ENCODE results near the gene CCL17. TPM values are rescaled to one million over a fixed set of nuclear protein-coding genes. Genes with fewer than 3 reads are reported as not detected.

CCL17 gene
- total RNA-seq, 1 donor from 2014 or later = not detected

DNA sequence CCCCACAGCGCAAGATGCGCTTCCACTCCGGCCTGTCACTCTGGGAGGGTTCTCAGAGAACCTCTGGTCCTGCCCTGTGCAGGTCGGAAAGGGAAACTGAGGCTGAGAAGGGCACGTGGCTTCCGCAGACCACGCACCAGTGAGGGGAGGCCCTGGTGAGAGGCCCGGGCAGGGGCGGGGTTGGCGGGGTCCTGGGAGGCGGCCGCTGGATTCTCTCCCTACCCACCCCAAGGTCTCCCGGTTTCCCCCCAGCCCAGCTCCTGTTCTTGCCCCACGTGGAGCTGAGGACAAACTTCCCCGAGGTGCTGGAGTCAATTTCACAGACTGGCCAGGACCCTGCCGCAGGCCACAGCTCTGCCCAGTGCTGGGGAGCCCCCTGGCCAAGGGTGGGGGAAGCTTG lies 11.5 kb downstream of the CCL17 start:
- H3K4me1 Mint-ChIP-seq (ENCODE audit: unreplicated experiment) = peaks cover 22% of the 10 kb centered on the region
- no peak for DNase-seq (ENCODE audit: extremely low spot score, unreplicated experiment)
- no peak overlapping the region for H3K27ac Mint-ChIP-seq (ENCODE audit: unreplicated experiment)
- TF ChIP-seq, protein P1, sequence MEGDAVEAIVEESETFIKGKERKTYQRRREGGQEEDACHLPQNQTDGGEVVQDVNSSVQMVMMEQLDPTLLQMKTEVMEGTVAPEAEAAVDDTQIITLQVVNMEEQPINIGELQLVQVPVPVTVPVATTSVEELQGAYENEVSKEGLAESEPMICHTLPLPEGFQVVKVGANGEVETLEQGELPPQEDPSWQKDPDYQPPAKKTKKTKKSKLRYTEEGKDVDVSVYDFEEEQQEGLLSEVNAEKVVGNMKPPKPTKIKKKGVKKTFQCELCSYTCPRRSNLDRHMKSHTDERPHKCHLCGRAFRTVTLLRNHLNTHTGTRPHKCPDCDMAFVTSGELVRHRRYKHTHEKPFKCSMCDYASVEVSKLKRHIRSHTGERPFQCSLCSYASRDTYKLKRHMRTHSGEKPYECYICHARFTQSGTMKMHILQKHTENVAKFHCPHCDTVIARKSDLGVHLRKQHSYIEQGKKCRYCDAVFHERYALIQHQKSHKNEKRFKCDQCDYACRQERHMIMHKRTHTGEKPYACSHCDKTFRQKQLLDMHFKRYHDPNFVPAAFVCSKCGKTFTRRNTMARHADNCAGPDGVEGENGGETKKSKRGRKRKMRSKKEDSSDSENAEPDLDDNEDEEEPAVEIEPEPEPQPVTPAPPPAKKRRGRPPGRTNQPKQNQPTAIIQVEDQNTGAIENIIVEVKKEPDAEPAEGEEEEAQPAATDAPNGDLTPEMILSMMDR (IDR thresholded peaks at IDR 0.05) = no peak
- no peak overlapping the region for H3K4me3 Mint-ChIP-seq (ENCODE audit: unreplicated experiment)
- H3K27me3 Mint-ChIP-seq (ENCODE audit: unreplicated experiment) = peaks cover 5% of the 10 kb centered on the region
- no peaks in the 10 kb centered on the region for H3K9me3 Mint-ChIP-seq (ENCODE audit: unreplicated experiment)
- H3K36me3 Mint-ChIP-seq (ENCODE audit: unreplicated experiment) = no peaks in the 10 kb centered on the region

DNA sequence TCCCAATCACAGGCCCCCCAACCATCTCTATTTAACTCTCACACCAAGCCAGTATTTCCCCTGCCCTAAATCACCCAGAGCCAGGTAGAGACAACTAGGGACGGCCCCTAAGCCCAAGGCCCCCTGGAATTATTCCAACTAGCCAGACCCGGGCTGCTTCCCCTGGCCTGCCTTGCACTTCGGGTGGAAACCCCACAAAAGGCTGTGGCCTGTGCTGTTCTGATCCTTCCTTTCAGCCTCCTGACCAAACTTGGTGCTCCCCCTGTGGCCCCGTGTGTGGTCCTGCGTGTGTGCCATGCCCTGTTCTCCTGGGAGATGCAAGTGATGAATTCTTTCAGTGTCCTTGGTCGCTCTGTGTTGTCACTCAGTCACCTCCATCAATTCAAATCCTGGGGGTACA lies 14.9 kb downstream of the CCL17 start:
- Mint-ChIP-seq H3K4me1 (ENCODE audit: unreplicated experiment) (peaks cover 31% of the 10 kb centered on the region), H3K27me3 (ENCODE audit: unreplicated experiment) (peaks cover 2% of the 10 kb centered on the region), H3K27ac (ENCODE audit: unreplicated experiment) (peak overlapping the region; percentile 82)

DNA sequence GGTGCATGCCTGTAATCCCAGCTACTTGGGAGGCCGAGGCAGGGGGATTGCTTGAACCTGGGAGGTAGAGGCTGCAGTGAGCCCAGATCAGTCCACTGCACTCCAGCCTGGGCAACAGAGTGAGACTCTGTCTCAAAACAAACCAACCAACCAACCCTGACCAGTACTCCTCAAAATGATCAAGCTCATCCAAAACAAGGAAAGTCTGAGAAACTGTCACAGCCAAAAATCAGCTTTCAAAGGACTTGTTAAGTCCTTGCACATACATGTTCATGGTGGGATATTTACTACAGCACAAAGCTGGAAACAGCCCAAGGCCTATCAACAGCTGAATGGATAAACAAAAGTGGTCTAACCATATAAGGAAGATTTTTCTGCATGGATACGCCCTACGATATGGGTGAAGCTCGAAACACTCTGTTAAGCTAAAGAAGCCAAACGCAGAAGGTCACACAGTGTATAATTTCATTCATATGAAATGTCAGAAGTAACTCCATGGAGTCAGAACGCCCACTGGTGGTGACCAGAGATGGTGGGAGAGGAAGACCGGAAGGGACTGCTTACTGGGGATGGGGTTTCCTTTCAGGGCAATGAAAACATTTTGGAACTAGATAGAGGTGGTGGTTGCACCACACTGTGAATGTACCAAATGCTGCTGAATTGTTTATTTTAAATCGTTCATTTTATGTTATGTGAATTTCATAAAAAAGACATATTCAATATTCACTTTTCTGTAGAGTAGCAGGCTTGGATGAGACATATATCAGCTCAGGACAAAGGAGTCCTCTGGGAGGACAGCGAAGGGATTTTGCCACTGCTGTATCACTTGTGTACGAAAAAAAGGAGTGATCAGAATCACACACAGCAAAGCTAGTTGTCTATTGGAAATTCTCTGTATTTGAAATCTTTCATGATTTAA lies 17.7 kb downstream of the CCL17 start:
- H3K27ac Mint-ChIP-seq (ENCODE audit: unreplicated experiment) = peak overlapping the region; percentile 84
- H3K27me3 Mint-ChIP-seq (ENCODE audit: unreplicated experiment) = no peaks in the 10 kb centered on the region
- H3K4me3 Mint-ChIP-seq (ENCODE audit: unreplicated experiment) = no peak overlapping the region
- H3K4me1 Mint-ChIP-seq (ENCODE audit: unreplicated experiment) = peaks cover 25% of the 10 kb centered on the region
- DNase-seq (ENCODE audit: extremely low spot score, unreplicated experiment) = no peak
- H3K36me3 Mint-ChIP-seq (ENCODE audit: unreplicated experiment) = no peaks in the 10 kb centered on the region
- H3K9me3 Mint-ChIP-seq (ENCODE audit: unreplicated experiment) = no peaks in the 10 kb centered on the region
- TF ChIP-seq, protein P1 (IDR thresholded peaks at IDR 0.05) = peak; percentile 81

More for the DNA sequence above, 14.9 kb downstream of the CCL17 start:
- DNase-seq (ENCODE audit: extremely low spot score, unreplicated experiment) = no peak
- Mint-ChIP-seq H3K9me3 (ENCODE audit: unreplicated experiment) (no peaks in the 10 kb centered on the region), H3K36me3 (ENCODE audit: unreplicated experiment) (no peaks in the 10 kb centered on the region), H3K4me3 (ENCODE audit: unreplicated experiment) (no peak overlapping the region)
- TF ChIP-seq, protein P1 (IDR thresholded peaks at IDR 0.05) = no peak

DNA sequence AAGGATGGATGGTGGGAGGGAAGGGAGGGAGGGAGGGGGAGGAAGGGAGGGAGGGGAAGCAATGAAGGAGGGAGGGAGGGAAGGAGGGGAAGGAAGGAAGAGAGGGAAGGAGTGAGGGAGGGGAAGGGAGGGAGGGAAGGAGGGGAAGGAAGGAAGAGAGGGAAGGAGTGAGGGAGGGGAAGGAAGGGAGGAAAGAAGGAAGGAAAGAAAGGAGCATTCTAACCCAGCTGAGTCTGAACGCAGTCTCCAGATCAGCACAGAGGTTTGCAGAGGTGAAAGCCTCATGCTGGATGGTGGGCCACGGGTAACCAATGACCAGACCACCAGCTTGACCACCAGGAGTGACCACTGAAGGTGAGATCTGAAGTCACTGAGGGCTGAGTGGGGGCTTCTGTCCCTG lies 18.6 kb downstream of the CCL17 start:
- Mint-ChIP-seq H3K36me3 (ENCODE audit: unreplicated experiment) (peaks cover 6% of the 10 kb centered on the region), H3K4me3 (ENCODE audit: unreplicated experiment) (no peak overlapping the region), H3K27me3 (ENCODE audit: unreplicated experiment) (no peaks in the 10 kb centered on the region), H3K4me1 (ENCODE audit: unreplicated experiment) (peaks cover 21% of the 10 kb centered on the region), H3K9me3 (ENCODE audit: unreplicated experiment) (no peaks in the 10 kb centered on the region), H3K27ac (ENCODE audit: unreplicated experiment) (no peak overlapping the region)
- DNase-seq (ENCODE audit: extremely low spot score, unreplicated experiment) = no peak
- TF ChIP-seq, protein P1 (IDR thresholded peaks at IDR 0.05) = no peak

DNA sequence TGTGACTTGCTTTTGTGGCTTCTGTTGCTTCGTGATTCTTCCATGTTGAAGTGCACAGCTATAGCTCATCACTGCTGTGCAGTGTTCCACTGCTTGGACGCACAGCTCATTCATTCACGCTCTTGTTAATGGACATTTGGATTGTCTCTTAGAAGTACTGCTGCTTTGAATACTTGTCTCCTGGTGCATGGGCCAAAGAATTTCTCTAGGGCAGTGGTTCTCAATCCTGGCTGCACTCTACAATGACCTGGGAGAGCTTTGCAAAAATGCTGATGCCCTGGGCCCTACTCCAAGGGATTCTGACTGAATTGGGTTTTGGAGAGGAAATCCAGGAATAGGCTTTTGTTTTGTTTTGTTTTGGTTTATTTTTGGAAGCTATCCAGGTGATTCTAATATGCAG lies 20.0 kb downstream of the CCL17 start:
- Mint-ChIP-seq H3K27ac (ENCODE audit: unreplicated experiment) (no peak overlapping the region), H3K36me3 (ENCODE audit: unreplicated experiment) (peaks cover 14% of the 10 kb centered on the region), H3K9me3 (ENCODE audit: unreplicated experiment) (no peaks in the 10 kb centered on the region), H3K4me1 (ENCODE audit: unreplicated experiment) (peaks cover 10% of the 10 kb centered on the region), H3K4me3 (ENCODE audit: unreplicated experiment) (no peak overlapping the region), H3K27me3 (ENCODE audit: unreplicated experiment) (no peaks in the 10 kb centered on the region)
- TF ChIP-seq, protein P1 (IDR thresholded peaks at IDR 0.05) = no peak
- no peak for DNase-seq (ENCODE audit: extremely low spot score, unreplicated experiment)

Measured in osteocyte (in vitro differentiated cells).